ENCODE data around the gene FOXD4. TPM values are rescaled to one million over a fixed set of nuclear protein-coding genes. Genes with fewer than 3 reads are reported as not detected.
"Not testable (repeated sequence)": the region's sequence is repeated elsewhere in the genome, so short reads cannot be mapped to it uniquely, and the experiment has no call there.

FOXD4 gene
- total RNA-seq, 6 experiments from 2014 or later = not detected

- H3K27ac ChIP-seq; H3K27me3 ChIP-seq; H3K9me3 ChIP-seq; DNase-seq; H3K36me3 ChIP-seq; intact Hi-C loops (cut with DNase I): not testable (repeated sequence)
- 10% methylated on average over 19 of the region's 55 CpGs for WGBS (ENCODE audit: insufficient coverage, low coverage, low lambda C conversion rate, missing lambda C conversion rate)
- ATAC-seq = peak in 2 of 4 donors; percentile 3 to 19
- H3K4me3 ChIP-seq = peak overlapping the region in 1 of 3 donors; percentile 26
- peaks cover 0 to 19% (median 0%) of the 10 kb centered on the region in 4 donors for H3K4me1 ChIP-seq
Observed at GRCh38 chr9:112589-113467, 5.4 kb downstream of the FOXD4 start.

GRCh38 chr9:110672-111071 is 7.5 kb downstream of the FOXD4 start:
- 22% methylated on average over 4 of the region's 4 CpGs for WGBS (ENCODE audit: insufficient coverage, low coverage, low lambda C conversion rate, missing lambda C conversion rate)
- H3K27me3 ChIP-seq; H3K9me3 ChIP-seq; H3K36me3 ChIP-seq; ATAC-seq; H3K27ac ChIP-seq; H3K4me3 ChIP-seq; intact Hi-C loops (cut with DNase I); DNase-seq: not testable (repeated sequence)
- peaks cover 0 to 19% (median 0%) of the 10 kb centered on the region in 4 donors for H3K4me1 ChIP-seq

- H3K4me3 ChIP-seq; H3K27me3 ChIP-seq; intact Hi-C loops (cut with DNase I); DNase-seq; H3K9me3 ChIP-seq; ATAC-seq; H3K27ac ChIP-seq; H3K36me3 ChIP-seq: not testable (repeated sequence)
- H3K4me1 ChIP-seq = peaks cover 0 to 12% (median 0%) of the 10 kb centered on the region in 4 donors
- WGBS (ENCODE audit: insufficient coverage, low coverage, low lambda C conversion rate, missing lambda C conversion rate) = 14% methylated on average over 2 of the region's 8 CpGs
Observed at GRCh38 chr9:109540-109939, 8.7 kb downstream of the FOXD4 start.

DNA sequence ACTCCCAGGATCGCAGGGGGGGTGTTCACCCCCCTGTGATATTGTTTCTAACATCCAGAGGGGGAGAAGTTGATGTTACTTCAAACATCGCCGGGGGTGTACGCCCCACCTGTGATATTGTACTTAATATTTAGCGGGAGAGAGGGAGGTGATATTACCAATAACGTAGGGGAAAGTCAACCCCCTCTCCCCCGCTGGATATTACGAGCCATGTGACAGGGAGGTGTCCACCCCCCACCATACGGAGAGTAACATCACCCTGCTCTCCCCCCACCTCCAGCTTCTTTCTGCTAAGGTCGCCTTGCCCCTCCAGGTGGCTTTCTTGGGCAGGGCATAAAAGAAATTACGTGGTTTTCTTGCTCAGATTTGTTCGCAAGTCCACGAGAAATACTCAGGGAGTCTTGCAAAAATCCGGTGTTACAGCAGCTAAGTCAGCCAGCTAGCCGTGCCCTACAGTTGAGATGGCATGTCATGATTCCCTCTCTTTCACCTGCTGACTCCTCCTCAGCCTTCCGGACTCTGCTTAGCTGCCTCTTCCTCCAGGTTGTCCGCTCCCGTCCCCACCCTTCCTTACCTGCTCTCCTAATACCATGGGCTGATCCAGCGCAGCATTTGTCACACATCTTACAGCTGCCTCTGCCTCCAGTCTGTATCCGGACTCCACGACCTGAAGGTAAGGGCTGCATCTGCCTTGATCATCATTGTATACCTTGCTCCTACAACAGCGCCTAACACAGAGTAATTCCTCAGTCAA is 9.3 kb downstream of the FOXD4 start:
- H3K4me1 ChIP-seq; H3K9me3 ChIP-seq; H3K27ac ChIP-seq; H3K4me3 ChIP-seq; H3K36me3 ChIP-seq; H3K27me3 ChIP-seq; intact Hi-C loops (cut with DNase I); DNase-seq: not testable (repeated sequence)
- WGBS (ENCODE audit: insufficient coverage, low coverage, low lambda C conversion rate, missing lambda C conversion rate) = 11% methylated on average over 12 of the region's 22 CpGs
- peak in 2 of 4 donors; percentile 10 to 19 for ATAC-seq

GRCh38 chr9:105991-106390 is 12.2 kb downstream of the FOXD4 start:
- H3K9me3 ChIP-seq; ATAC-seq; intact Hi-C loops (cut with DNase I); H3K27me3 ChIP-seq; H3K27ac ChIP-seq; DNase-seq; H3K4me3 ChIP-seq; H3K4me1 ChIP-seq; H3K36me3 ChIP-seq: not testable (repeated sequence)
- 81% methylated on average over 8 of the region's 8 CpGs for WGBS (ENCODE audit: insufficient coverage, low coverage, low lambda C conversion rate, missing lambda C conversion rate)

DNA sequence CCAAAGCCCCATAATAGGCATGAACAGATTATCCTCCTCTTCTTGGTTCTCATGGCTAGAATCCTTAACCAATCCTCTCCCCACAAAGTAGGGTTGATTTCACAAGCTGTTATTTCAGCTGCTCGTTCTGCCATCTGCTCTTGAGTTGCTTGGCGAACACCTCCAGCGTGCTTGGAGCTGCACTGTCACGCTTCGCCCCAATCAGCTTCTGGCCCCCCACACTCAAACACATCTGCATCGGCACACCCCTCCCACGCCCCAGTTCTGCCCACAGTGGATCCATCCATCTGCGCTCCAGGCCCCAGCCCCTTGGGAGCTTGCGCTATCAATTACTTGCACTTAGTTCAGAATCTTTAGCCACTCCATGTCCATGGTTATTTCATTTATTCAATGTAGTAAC is 17.8 kb downstream of the FOXD4 start:
- H3K27ac ChIP-seq; ATAC-seq; H3K4me3 ChIP-seq; H3K36me3 ChIP-seq; DNase-seq; H3K9me3 ChIP-seq; H3K4me1 ChIP-seq; H3K27me3 ChIP-seq; intact Hi-C loops (cut with DNase I): not testable (repeated sequence)
- WGBS (ENCODE audit: insufficient coverage, low coverage, low lambda C conversion rate, missing lambda C conversion rate) = 84% methylated on average over 9 of the region's 9 CpGs

DNA sequence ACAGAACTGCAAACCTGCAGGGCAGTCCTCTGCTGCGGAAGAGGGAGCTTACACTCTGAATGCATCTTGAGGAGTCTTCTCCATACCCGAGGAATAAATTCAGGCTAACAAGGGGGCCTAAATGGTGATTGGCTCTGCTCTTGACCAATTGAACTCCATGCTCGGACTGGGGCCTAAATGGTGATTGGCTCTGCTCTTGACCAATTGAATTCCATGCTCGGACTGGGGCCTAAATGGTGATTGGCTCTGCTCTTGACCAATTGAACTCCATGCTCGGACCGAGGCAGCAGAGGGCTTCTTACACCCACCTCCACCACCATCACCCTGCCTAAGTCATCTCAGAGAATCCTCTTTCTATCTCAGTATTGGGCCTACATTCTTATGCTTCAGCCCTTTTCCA is 18.4 kb downstream of the FOXD4 start:
- not testable (repeated sequence) for H3K27me3 ChIP-seq, ATAC-seq
- WGBS (ENCODE audit: insufficient coverage, low coverage, low lambda C conversion rate, missing lambda C conversion rate) = 69% methylated on average over 3 of the region's 6 CpGs

DNA sequence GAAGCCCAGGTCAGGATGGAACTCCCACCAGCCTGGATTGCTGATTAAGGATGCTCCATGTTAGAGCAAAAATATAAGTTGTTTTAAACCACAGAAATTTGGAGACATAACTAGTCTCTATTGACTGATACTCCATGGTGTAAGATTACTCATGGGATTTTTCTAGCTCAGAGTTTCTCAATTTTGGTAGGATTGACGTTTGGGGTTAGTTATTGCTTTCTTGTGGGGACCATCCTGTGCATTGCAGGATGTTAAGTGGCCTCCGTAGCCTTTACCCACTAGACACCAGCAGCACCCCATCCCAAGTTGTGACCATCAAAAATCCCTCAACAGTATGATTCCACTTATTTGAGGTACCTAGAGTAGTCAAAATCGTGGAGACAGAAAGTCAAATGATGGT is 19.4 kb downstream of the FOXD4 start:
- DNase-seq; H3K9me3 ChIP-seq; ATAC-seq; intact Hi-C loops (cut with DNase I); H3K36me3 ChIP-seq; H3K4me3 ChIP-seq; H3K4me1 ChIP-seq; H3K27me3 ChIP-seq; H3K27ac ChIP-seq: not testable (repeated sequence)
- WGBS (ENCODE audit: insufficient coverage, low coverage, low lambda C conversion rate, missing lambda C conversion rate) = 44% methylated on average over 3 of the region's 3 CpGs

More for the DNA sequence above, 18.4 kb downstream of the FOXD4 start:
- H3K9me3 ChIP-seq; H3K27ac ChIP-seq; H3K36me3 ChIP-seq; DNase-seq; H3K4me3 ChIP-seq; intact Hi-C loops (cut with DNase I); H3K4me1 ChIP-seq: not testable (repeated sequence)

DNA sequence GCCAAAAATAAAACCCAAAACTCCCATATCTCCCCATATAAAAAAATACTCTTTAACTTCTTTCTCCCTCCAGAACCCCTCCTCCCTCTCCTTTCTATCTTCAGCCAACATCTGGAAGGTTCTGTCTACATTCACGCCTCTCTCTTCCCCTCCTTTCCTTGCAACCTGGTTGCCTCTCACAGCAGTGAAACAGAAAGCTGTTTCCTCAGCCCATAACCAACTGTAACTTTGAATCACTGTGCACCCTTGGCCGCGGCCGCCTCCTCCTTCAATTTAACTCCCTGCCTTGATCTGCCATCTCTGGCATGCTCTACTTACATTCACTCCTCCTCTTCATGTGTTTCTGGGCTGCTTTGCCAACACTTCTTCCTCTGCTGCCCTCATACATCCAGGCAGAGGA is 23.2 kb downstream of the FOXD4 start:
- ATAC-seq; intact Hi-C loops (cut with DNase I); H3K27ac ChIP-seq; H3K36me3 ChIP-seq; DNase-seq; H3K4me3 ChIP-seq; H3K27me3 ChIP-seq; H3K4me1 ChIP-seq; H3K9me3 ChIP-seq: not testable (repeated sequence)
- WGBS (ENCODE audit: insufficient coverage, low coverage, low lambda C conversion rate, missing lambda C conversion rate) = 62% methylated on average over 3 of the region's 4 CpGs

- H3K4me3 ChIP-seq; H3K27ac ChIP-seq; ATAC-seq; H3K4me1 ChIP-seq; H3K36me3 ChIP-seq; H3K27me3 ChIP-seq; H3K9me3 ChIP-seq; intact Hi-C loops (cut with DNase I); DNase-seq: not testable (repeated sequence)
- WGBS (ENCODE audit: insufficient coverage, low coverage, low lambda C conversion rate, missing lambda C conversion rate) = 53% methylated on average over 5 of the region's 5 CpGs
Observed at GRCh38 chr9:94323-94722, 23.9 kb downstream of the FOXD4 start.

DNA sequence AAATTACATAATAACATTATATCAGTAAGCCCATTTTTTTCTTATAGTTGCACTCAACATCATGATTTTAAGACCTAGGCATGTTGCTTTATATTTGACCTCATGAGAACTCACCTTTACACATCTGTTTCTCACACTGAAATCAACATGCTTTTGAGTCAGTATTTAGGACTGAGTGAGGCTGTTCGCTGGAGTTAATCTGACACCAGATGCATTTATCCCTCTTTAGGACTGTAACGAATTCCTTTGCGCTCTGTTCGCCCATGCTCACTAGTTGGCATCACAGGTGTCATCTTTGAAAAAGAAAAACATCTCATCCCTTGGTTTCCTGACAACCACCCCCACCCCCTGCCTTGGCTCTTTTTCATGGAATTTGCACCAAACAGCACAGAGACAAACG is 24.3 kb downstream of the FOXD4 start:
- H3K27ac ChIP-seq; H3K27me3 ChIP-seq; H3K4me3 ChIP-seq; H3K4me1 ChIP-seq; ATAC-seq; DNase-seq; H3K36me3 ChIP-seq; intact Hi-C loops (cut with DNase I); H3K9me3 ChIP-seq: not testable (repeated sequence)
- 81% methylated on average over 4 of the region's 5 CpGs for WGBS (ENCODE audit: insufficient coverage, low coverage, low lambda C conversion rate, missing lambda C conversion rate)

Data from right lobe of liver (tissue), 6 donors.